ENCODE results near the gene TNNI2.

TNNI2 gene

DNA sequence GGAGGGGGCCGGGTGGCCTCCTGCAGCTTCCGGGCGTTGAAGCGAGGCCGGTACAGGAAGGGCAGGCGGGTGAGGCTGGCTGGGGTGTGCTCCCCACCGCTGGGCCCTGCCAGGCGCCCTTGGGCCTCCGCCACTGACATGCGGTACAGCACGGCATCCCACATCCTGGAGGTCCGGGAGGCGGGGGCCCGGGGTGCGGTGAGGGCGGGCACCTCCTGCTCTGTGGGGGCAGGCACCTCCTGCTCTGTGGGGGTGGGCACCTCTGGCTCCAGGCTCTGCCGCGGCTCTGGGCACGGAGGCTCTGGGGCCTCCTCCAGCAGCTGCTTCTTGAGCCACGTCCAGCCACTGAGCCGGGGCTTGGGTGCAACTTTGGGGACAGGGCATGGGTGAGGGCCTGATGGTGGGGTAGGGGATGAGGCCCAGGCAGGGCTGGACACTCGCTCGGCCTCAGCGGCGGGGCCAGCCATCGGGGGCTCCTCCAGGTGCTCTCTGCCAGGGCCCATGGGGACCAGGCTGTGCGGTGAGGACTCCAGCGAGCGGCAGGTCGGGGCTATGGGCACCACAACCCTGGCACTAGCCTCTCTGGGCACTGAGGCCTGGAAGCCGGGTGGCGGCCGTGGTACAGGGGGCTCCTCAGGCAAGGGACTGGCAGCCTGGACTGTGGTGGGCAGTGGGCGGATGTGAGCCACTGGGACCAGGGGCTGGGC, 50.6 kb downstream of the TNNI2 start:
- no peaks in the 10 kb centered on the region; the same call in 1 of the 2 replicates for H3K36me3 ChIP-seq (ENCODE audit: insufficient read depth, low read length)
- no peaks in the 10 kb centered on the region for H4K20me1 ChIP-seq (ENCODE audit: insufficient read depth, low read length)
- H3K9ac ChIP-seq (ENCODE audit: low read depth, low read length) = peak overlapping the region; percentile 69
- no peaks in the 10 kb centered on the region for H3K27me3 ChIP-seq (ENCODE audit: insufficient read depth, low read length, poor library complexity)
- peak; percentile 95 for DNase-seq
- H3K27ac ChIP-seq (ENCODE audit: low read length) = peak overlapping the region; percentile 90
- peaks cover 41% of the 10 kb centered on the region for H3K4me1 ChIP-seq (ENCODE audit: insufficient read depth, low read length)
- no peak for TF ChIP-seq EZH2 (IDR thresholded peaks at IDR 0.05; ENCODE audit: borderline replicate concordance, low read depth, low read length, severe bottlenecking)
- TF ChIP-seq, protein P1, sequence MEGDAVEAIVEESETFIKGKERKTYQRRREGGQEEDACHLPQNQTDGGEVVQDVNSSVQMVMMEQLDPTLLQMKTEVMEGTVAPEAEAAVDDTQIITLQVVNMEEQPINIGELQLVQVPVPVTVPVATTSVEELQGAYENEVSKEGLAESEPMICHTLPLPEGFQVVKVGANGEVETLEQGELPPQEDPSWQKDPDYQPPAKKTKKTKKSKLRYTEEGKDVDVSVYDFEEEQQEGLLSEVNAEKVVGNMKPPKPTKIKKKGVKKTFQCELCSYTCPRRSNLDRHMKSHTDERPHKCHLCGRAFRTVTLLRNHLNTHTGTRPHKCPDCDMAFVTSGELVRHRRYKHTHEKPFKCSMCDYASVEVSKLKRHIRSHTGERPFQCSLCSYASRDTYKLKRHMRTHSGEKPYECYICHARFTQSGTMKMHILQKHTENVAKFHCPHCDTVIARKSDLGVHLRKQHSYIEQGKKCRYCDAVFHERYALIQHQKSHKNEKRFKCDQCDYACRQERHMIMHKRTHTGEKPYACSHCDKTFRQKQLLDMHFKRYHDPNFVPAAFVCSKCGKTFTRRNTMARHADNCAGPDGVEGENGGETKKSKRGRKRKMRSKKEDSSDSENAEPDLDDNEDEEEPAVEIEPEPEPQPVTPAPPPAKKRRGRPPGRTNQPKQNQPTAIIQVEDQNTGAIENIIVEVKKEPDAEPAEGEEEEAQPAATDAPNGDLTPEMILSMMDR (IDR thresholded peaks at IDR 0.05; ENCODE audit: borderline replicate concordance, extremely low read depth, low read length, poor library complexity, severe bottlenecking) = no peak
- H3K9me3 ChIP-seq (ENCODE audit: insufficient read depth, low read length, severe bottlenecking) = no peaks in the 10 kb centered on the region
- peak; percentile 96 for ATAC-seq (ENCODE audit: insufficient read depth, low read depth)
- peak overlapping the region; percentile 3 to 59; a peak in 3 of 4 replicates for H3K4me3 ChIP-seq (ENCODE audit: low read depth in 1 of 2, low read length in 2 of 2)
- peak overlapping the region; percentile 83 for H3K4me2 ChIP-seq (ENCODE audit: insufficient read depth, low read length)
- peak overlapping the region; percentile 59; the same call in 1 of the 2 replicates for H2AFZ ChIP-seq (ENCODE audit: low read depth, low read length)
- H3K79me2 ChIP-seq (ENCODE audit: insufficient read depth, low read length) = peaks cover 7% of the 10 kb centered on the region; the same call in 1 of the 2 replicates

GRCh38 chr11:1889941-1890855, 51.4 kb downstream of the TNNI2 start:
- H3K4me2 ChIP-seq (ENCODE audit: insufficient read depth, low read length) = peak overlapping the region; percentile 83
- TF ChIP-seq, protein P1 (IDR thresholded peaks at IDR 0.05; ENCODE audit: borderline replicate concordance, extremely low read depth, low read length, poor library complexity, severe bottlenecking) = no peak
- TF ChIP-seq EZH2 (IDR thresholded peaks at IDR 0.05; ENCODE audit: borderline replicate concordance, low read depth, low read length, severe bottlenecking) = no peak
- H3K36me3 ChIP-seq (ENCODE audit: insufficient read depth, low read length) = no peaks in the 10 kb centered on the region; the same call in 1 of the 2 replicates
- H3K79me2 ChIP-seq (ENCODE audit: insufficient read depth, low read length) = peaks cover 7% of the 10 kb centered on the region; the same call in 1 of the 2 replicates
- peaks cover 41% of the 10 kb centered on the region for H3K4me1 ChIP-seq (ENCODE audit: insufficient read depth, low read length)
- ATAC-seq (ENCODE audit: insufficient read depth, low read depth) (no peak), DNase-seq (no peak)
- peak overlapping the region; percentile 69 for H3K9ac ChIP-seq (ENCODE audit: low read depth, low read length)
- no peaks in the 10 kb centered on the region for H4K20me1 ChIP-seq (ENCODE audit: insufficient read depth, low read length)
- no peaks in the 10 kb centered on the region for H3K9me3 ChIP-seq (ENCODE audit: insufficient read depth, low read length, severe bottlenecking)
- H2AFZ ChIP-seq (ENCODE audit: low read depth, low read length) = no peak overlapping the region
- H3K4me3 ChIP-seq (ENCODE audit: low read depth in 1 of 2, low read length in 2 of 2) = peak overlapping the region; percentile 3 to 59; a peak in 3 of 4 replicates
- H3K27ac ChIP-seq (ENCODE audit: low read length) = peak overlapping the region; percentile 90
- no peaks in the 10 kb centered on the region for H3K27me3 ChIP-seq (ENCODE audit: insufficient read depth, low read length, poor library complexity)

All from DND-41 (cell line).